ENCODE data around the gene RABGAP1L.

Gene RABGAP1L

DNA sequence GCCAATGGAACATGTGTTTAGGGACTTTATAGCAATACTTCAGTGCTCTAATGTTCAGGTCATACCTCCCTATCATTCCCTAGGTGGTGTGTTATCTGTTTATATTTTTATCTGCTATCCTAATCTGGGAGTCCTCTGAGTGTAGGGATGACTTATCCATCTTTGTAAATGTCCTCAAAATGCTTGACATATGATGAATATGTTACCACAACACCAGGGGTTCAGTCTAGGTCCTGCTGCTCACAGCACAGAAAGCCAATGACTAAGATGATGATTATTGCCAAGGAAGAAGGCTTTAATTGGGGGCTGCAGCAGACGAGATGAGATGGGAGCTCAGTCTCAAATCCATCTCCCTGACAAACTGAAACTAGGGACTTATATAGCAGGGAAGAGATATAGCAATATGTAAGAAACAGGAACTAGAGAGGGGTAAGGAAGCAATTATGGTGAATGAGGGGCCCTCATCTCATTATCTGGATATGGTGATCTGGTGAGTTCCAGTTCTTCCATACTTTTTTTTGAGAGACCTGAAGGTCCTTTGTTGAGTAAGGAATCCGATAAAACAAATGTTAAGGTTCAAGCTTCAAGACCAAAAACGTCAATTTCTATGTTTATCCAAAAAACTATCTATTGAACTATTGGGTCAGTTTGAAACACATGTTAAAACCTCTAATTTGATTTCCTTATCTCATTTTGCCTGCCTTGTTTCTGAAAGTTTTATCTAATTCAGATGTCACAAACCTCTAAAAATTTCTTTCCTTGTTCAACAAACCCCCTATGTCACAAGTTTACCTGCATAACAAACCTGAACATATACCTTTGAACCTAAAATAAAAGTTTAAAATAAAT is 583.7 kb downstream of the RABGAP1L start:
- H3K4me3 ChIP-seq (ENCODE audit: low read depth, low read length): no peak overlapping the region

DNA sequence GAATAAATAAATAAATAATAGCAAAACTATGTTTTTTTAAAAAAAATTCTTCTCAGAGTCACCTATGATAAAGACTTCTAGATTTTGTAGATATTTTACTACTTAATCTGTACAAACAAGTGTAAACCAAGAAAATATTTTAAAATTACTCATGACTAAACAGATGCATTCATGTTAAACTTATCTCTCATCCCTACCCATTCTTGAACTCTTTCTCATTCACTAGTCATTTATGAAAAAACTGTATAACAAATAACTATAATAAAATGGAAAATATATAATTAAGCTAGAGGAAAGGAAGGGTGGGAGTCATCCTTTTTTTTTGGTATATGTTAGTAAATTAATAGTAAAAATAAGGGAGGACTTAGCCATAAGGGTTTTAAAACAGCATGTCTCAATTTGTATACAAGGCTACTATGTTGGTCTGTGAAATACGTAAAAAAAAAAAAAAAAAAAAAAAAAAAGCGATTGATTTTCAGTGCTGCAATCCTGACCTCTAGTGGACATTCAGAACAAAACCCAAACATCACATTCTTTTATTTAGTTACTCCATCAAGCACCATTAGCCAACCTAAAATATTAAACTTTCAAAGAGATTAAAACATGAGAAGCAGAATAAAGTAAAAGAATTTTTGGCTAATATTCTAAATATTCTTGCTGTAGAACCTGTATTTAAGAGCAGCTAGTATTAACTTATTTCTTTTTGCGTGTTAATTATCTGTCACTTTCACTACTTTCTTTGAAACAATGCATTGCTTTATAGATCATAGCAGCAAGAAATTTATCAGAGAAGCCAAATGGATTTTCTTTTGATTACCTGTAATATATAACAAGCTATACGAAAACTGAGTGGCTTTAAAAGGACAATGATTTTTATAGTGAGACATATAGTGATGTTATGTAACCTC is 584.6 kb downstream of the RABGAP1L start:
- no peak overlapping the region for H3K4me3 ChIP-seq (ENCODE audit: low read depth, low read length)

- no peak overlapping the region for H3K4me3 ChIP-seq (ENCODE audit: low read depth, low read length)
Observed at GRCh38 chr1:174744886-174745285, 585.6 kb downstream of the RABGAP1L start.

DNA sequence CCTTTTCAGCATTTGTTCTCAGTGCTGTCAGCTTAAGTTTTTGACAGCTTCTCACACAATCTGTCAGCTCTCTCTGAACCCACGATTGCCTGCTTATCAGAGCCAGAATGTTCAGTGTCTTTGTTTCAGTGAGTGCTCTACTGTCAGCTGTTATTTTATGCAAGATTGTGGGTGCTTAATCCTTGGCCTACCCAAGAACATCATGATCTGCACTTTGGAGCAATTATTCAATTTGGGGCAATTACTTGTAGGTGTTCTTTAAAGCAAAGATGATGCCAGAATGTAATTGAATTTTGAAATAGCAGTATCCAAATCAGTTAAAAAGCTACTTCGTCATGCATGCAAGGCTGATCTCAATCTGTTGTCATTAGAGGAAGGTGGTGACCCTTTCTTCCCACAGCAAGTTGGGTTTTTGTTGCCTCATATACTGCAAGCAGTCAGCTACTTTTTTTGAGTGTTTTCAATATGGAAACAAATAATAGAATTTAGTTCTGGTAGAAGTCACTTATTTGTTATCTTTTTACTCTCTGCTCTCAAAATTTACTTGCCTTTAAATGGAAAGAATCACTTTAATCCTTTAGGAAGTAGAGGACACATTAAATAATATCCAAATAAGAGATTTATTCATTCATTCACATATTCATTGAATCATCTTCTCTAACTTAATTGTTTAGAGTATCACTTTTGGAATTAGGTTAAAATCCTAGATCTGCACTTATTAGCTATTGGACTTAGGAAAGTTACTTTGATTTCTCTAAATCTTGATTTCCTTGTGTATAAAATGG is 586.9 kb downstream of the RABGAP1L start:
- H3K4me3 ChIP-seq (ENCODE audit: low read depth, low read length): no peak overlapping the region

GRCh38 chr1:174747613-174748012 is 588.3 kb downstream of the RABGAP1L start:
- H3K4me3 ChIP-seq (ENCODE audit: low read depth, low read length): no peak overlapping the region

- no peak overlapping the region for H3K4me3 ChIP-seq (ENCODE audit: low read depth, low read length)
Observed at GRCh38 chr1:174748586-174748985, 589.3 kb downstream of the RABGAP1L start.

DNA sequence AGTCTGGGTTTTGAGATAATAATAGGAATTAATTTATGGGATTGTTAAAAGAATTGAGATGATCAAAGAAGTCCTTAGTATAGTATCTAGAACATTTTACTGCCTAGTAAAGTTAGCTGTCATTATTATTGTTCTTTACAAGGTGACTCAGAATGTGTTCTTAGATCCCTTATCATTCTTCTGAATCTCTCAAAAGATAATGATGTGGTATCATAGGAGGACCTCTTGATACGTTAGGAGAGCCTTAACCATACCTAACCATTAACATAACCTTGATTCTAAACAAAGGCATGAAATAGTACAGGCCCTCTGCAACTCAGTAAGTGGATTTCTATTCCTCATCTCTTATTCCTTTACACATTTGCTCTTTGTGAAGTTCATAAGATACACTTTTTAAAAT is 593.8 kb downstream of the RABGAP1L start:
- no peak overlapping the region for H3K4me3 ChIP-seq (ENCODE audit: low read depth, low read length)

- H3K4me3 ChIP-seq (ENCODE audit: low read depth, low read length): no peak overlapping the region
Observed at GRCh38 chr1:174761335-174761734, 602.0 kb downstream of the RABGAP1L start.

DNA sequence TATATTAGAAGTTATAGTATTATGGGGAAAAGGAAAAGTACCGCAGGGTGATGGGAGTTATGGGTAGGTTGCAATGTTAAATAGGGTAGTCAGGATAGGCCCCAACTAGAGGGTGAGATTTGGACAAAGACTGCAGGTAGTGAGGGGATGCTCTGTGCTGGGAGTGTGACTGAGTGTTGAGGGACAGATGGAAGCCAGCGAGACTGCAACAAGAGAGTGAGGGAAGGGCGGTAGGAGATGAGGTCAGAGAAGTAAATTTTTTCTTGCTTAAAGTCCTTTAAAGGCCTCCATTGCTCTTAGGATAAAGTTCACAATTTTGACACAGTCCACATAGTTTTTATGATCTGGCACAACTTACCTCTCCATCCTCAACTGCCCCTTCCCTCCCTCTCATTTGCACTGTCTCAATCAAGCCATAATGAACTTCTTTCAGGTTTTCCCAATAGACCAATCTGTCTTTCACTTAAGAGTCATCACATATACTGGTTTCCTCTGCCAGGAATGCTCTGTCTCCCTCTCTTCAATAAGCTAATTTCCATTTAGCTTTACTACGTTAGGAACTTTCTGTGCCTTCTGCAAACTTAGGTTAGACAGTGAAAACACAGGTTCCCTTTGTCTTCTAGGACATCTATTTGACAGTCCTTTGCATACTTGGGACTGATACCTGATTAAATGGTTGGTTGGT is 602.7 kb downstream of the RABGAP1L start:
- H3K4me3 ChIP-seq (ENCODE audit: low read depth, low read length): no peak overlapping the region

DNA sequence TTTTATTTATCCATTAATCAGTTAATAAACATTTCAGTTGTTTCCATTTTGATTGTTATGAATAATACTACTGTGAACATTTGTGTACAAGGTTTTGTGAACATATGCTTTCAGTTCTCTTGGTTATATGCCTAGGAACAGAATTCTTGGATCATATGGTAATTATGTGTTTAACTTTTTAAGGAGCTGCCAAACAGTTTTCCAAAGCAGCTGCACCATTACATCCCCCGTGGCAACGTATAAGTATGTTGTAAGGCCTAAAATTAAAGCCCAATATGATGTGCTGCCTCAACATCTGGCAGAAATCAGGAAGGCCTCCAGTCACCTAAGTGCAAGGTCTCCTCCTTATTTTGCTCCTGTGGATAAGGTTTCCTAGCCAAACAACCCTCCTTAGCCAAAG is 604.9 kb downstream of the RABGAP1L start:
- H3K4me3 ChIP-seq (ENCODE audit: low read depth, low read length): no peak overlapping the region

DNA sequence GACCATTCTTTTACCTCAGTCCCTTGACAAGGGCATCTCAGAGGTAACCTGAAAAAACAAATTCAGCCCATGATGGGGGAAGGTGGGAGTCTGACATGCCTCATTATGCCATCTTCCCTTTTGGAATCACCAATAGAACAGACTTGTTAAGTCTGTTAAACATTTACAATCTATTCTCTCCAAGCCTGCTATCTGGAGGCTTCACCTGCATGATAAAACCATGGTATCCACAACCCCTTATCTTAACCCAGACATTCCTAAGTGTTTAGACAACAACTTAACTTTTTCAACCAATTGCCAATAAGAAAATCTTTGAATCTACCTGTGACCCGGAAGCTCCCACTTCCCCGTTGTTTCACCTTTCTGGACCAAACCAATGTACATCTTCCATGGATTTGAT is 607.4 kb downstream of the RABGAP1L start:
- H3K4me3 ChIP-seq (ENCODE audit: low read depth, low read length): no peak overlapping the region

GRCh38 chr1:174768516-174768915 is 609.2 kb downstream of the RABGAP1L start:
- no peak overlapping the region for H3K4me3 ChIP-seq (ENCODE audit: low read depth, low read length)

DNA sequence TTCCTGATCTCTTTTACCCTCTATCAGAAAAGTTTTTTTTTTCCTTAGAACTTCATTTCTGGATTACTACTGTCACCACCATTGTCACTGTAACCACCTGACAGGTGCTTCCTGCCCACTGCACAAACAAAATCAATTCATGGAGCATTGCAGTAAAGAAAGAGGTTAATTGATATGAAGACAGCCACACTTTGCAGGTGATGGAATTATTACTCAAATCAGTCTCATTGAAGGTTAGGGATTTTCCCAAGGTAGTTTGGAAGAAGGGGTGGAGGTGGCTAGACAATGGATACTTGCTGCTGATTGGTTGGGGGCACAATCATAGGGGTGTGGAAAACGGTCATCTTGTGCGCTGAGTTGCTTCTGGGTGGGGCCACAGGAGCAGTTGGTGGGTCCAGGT is 609.6 kb downstream of the RABGAP1L start:
- H3K4me3 ChIP-seq (ENCODE audit: low read depth, low read length): no peak overlapping the region

GRCh38 chr1:174769961-174770549 is 610.7 kb downstream of the RABGAP1L start:
- no peak overlapping the region for H3K4me3 ChIP-seq (ENCODE audit: low read depth, low read length)

DNA sequence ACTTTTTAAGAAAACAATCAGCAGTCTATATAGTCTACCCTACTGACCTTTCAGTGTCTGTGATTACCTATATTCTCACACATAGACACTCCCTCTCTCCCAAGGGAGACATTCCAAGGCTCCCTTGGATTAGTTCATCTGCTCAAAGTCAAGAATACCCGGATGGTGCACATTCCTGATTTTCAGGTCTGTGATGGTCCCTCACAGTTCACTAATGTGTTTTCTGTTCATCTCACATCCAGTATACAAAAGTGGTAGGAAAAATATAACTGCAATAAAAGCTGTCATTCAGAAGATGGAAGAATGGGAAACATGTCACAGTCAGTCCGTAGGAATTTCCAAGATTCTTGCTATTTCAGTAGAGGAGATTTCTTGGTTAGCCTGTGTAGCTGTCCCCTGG is 616.3 kb downstream of the RABGAP1L start:
- no peak overlapping the region for H3K4me3 ChIP-seq (ENCODE audit: low read depth, low read length)

GRCh38 chr1:174777262-174777661 is 617.9 kb downstream of the RABGAP1L start:
- no peak overlapping the region for H3K4me3 ChIP-seq (ENCODE audit: low read depth, low read length)

- no peak overlapping the region for H3K4me3 ChIP-seq (ENCODE audit: low read depth, low read length)
Observed at GRCh38 chr1:174785510-174785909, 626.2 kb downstream of the RABGAP1L start.

GRCh38 chr1:174786358-174786757 is 627.0 kb downstream of the RABGAP1L start:
- no peak overlapping the region for H3K4me3 ChIP-seq (ENCODE audit: low read depth, low read length)

DNA sequence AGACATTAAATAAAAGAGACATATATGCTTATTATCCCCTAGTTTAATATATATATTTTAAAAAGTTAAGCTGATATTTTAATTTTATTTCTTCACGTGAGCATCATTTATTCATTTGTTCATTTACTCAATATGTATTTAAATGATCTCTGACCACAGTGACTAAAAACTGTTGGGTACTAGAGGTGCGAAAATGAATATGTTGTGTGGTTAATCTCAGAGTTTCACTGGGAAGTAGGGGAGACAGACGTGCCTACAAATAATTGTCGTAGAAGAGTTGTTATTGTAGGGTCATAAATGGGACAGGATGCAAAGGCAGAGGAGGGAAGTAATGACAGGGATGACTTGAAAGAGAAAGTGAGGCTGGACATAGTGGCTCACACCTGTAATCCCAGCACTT is 627.4 kb downstream of the RABGAP1L start:
- no peak overlapping the region for H3K4me3 ChIP-seq (ENCODE audit: low read depth, low read length)

DNA sequence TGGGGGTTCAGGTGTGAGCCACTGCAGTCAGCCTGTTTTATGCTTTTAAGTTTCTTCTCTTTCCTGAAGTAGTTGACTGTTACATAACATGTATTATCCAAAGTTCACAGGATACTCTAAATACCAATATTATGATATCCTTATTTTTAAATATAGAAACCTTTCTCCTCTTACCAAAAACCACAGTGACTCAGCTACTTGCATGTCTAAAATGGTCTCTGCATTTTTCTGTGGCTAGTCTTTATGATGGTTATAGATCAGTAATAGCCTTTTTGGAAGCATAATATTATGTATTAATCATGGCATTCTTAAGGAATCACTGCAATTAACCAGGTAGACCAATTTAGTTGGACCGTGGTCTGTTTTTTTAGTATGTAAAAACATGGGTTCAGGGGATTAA is 629.7 kb downstream of the RABGAP1L start:
- H3K4me3 ChIP-seq (ENCODE audit: low read depth, low read length): no peak overlapping the region
